Lung (tissue), 12 donors: ENCODE results near the gene NDUFA11. TPM values are rescaled to one million over a fixed set of nuclear protein-coding genes. Genes with fewer than 3 reads are reported as not detected.
A peak's percentile ranks its signal among the peaks of the same experiment; 100 is the strongest.

Experiments
- ATAC-seq: fragments of 200-7000 bp; cut with Tn5 transposase; one replicate; pipeline ENCODE4 v1.9.1; 2020; ENCODE audit warnings: moderate number of reproducible peaks; ENCODE audit not compliant: insufficient read depth, low FRiP score
- DNase-seq, 3 donors: peaks; one replicate each; pipeline ENCODE4 v3.0.0-alpha.2; 2013 to 2017
- H3K27ac ChIP-seq, 2 donors: one replicate each; pipeline ENCODE4 v1.5.1; 2013; ENCODE audit warnings: mild to moderate bottlenecking in 2 of 2, moderate library complexity in 2 of 2, control low read depth in 1 of 2, inconsistent platforms in 1 of 2, low read depth in 1 of 2, low read length in 1 of 2
- H3K27me3 ChIP-seq, 3 donors: one replicate each; pipeline ENCODE4 v1.5.1; 2013; ENCODE audit warnings: low read length in 2 of 3; ENCODE audit not compliant: control insufficient read depth in 3 of 3, insufficient read depth in 3 of 3
- H3K36me3 ChIP-seq, 4 donors: one replicate each; pipeline ENCODE4 v1.5.1; 2013; ENCODE audit warnings: low read length in 4 of 4, mild to moderate bottlenecking in 1 of 4, moderate library complexity in 1 of 4; ENCODE audit not compliant: control insufficient read depth in 4 of 4, insufficient read depth in 4 of 4
- H3K4me1 ChIP-seq, 5 donors: one replicate each; pipeline ENCODE4 v1.5.1; 2013; ENCODE audit warnings: low read length in 5 of 5, mild to moderate bottlenecking in 2 of 5, moderate library complexity in 1 of 5; ENCODE audit not compliant: control insufficient read depth in 5 of 5, insufficient read depth in 5 of 5
- H3K4me3 ChIP-seq: one replicate; pipeline ENCODE4 v1.5.1; 2013; ENCODE audit warnings: mild to moderate bottlenecking, control low read depth, moderate library complexity
- H3K9ac ChIP-seq, 2 donors: one replicate each; pipeline ENCODE4 v1.5.1; 2013; ENCODE audit warnings: low read length in 2 of 2, control low read depth in 1 of 2; ENCODE audit not compliant: insufficient read depth in 1 of 2
- H3K9me3 ChIP-seq, 4 donors: one replicate each; pipeline ENCODE4 v1.5.1; 2013; ENCODE audit warnings: low read length in 3 of 4, mild to moderate bottlenecking in 1 of 4, moderate library complexity in 1 of 4; ENCODE audit not compliant: control insufficient read depth in 4 of 4, insufficient read depth in 3 of 4
- whole genome bisulfite sequencing, 2 donors: extraction: QIAGEN DNeasy Blood & Tissue Kit; methylation state at CpG; one replicate each; pipeline ENCODE4 v1.1.7; 2013; 5-methylcytosine and 5-hydroxymethylcytosine counted together
- polyA plus RNA-seq, 2 donors: library from polyadenylated mRNA; stranded (reverse); fragments of 200-250 nt; gene quantifications; one replicate each; pipeline ENCODE4 v1.2.1, GENCODE V29; 2013
- total RNA-seq, 2 donors: library from RNA; depleted of rRNA in 1 of 2; stranded (reverse); fragments of >200 nt in 1 of 2; gene quantifications; one replicate each; pipeline ENCODE4 v1.2.1, GENCODE V29; 2014 to 2021
- TF ChIP-seq, protein P1 (sequence below): IDR thresholded peaks from 2 replicates; pipeline ENCODE4 v1.5.1; 2012; ENCODE audit warnings: mild to moderate bottlenecking; ENCODE audit errors: control extremely low read depth, extremely low read depth
- donor health status: control.
- donor health status: control.
- donor health status: Bipolar disorder and iron deficiency.
- donor health status: healthy.
- donor health status: DM: yes; HTN: yes; CAD: no.

Gene NDUFA11
- total and polyA plus RNA-seq, 4 donors: 52.5 to 344 (median 278) TPM

DNA sequence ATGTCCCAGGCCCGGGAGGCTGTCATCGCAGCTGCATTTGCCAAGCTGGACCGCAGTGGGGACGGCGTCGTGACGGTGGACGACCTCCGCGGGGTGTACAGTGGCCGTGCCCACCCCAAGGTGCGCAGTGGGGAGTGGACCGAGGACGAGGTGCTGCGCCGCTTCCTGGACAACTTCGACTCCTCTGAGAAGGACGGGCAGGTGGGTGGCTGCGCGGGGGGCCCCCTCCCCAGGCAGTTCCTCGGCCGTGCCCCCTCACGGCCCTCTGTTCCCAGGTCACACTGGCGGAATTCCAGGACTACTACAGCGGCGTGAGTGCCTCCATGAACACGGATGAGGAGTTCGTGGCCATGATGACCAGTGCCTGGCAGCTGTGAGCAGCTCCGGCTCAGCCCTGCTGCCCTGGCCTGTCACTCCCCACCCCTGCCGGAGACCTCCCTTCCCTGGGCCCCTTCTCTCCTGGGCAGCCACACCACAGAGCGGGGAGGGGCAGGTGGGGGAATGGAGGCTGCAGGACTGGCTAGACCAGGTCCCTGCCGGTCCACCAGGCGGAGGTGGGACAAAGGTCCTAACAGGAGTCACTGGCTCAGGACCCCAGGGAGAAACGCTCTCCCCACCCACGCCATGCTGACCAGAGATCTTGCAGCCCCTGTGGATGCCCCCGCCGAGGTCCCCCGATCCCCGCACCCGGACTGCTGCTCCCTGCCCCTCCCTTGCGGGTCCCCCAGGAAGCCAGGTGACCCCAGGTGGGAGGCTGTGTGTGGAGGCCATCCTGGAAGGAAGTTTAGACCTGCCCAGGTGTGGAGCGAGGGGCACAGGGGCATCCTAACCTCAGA, 11.6 kb upstream of the NDUFA11 start:
- peaks cover 0 to 13% (median 4%) of the 10 kb centered on the region in 5 donors for H3K4me1 ChIP-seq
- no peaks in the 10 kb centered on the region for H3K9me3 ChIP-seq
- H3K27me3 ChIP-seq: no peaks in the 10 kb centered on the region
- TF ChIP-seq, protein P1, sequence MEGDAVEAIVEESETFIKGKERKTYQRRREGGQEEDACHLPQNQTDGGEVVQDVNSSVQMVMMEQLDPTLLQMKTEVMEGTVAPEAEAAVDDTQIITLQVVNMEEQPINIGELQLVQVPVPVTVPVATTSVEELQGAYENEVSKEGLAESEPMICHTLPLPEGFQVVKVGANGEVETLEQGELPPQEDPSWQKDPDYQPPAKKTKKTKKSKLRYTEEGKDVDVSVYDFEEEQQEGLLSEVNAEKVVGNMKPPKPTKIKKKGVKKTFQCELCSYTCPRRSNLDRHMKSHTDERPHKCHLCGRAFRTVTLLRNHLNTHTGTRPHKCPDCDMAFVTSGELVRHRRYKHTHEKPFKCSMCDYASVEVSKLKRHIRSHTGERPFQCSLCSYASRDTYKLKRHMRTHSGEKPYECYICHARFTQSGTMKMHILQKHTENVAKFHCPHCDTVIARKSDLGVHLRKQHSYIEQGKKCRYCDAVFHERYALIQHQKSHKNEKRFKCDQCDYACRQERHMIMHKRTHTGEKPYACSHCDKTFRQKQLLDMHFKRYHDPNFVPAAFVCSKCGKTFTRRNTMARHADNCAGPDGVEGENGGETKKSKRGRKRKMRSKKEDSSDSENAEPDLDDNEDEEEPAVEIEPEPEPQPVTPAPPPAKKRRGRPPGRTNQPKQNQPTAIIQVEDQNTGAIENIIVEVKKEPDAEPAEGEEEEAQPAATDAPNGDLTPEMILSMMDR: no peak
- WGBS, 2 donors: 74 to 90% methylated on average over 42 of the region's 42 CpGs
- peak; percentile 50 to 77 (median 73) for DNase-seq
- H3K36me3 ChIP-seq: peaks cover 12 to 41% (median 21%) of the 10 kb centered on the region in 4 donors
- H3K9ac ChIP-seq: peak overlapping the region in 1 of 2 donors; percentile 23
- H3K27ac ChIP-seq: no peak overlapping the region
- H3K4me3 ChIP-seq: no peak overlapping the region
- ATAC-seq: no peak

DNA sequence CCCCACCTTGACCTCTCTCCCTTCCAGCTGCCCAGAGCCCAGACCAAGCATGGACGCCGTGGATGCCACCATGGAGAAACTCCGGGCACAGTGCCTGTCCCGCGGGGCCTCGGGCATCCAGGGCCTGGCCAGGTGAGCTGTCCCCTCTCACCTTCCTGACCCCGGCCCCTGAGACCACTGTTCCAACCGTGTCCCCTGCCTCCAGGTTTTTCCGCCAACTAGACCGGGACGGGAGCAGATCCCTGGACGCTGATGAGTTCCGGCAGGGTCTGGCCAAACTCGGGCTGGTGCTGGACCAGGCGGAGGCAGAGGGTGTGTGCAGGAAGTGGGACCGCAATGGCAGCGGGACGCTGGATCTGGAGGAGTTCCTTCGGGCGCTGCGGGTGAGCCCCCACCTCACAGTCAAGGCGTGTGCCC, 10.8 kb upstream of the NDUFA11 start:
- 71 to 84% methylated on average over 22 of the region's 22 CpGs for WGBS, 2 donors
- TF ChIP-seq, protein P1: no peak
- no peak overlapping the region for H3K4me3 ChIP-seq
- H3K36me3 ChIP-seq: peaks cover 8 to 40% (median 19%) of the 10 kb centered on the region in 4 donors
- ATAC-seq (no peak), DNase-seq (no peak)
- peaks cover 0 to 13% (median 4%) of the 10 kb centered on the region in 5 donors for H3K4me1 ChIP-seq
- H3K27ac ChIP-seq: peak overlapping the region; percentile 22 to 71
- no peak overlapping the region for H3K9ac ChIP-seq
- H3K27me3 ChIP-seq: no peaks in the 10 kb centered on the region
- H3K9me3 ChIP-seq: no peaks in the 10 kb centered on the region

DNA sequence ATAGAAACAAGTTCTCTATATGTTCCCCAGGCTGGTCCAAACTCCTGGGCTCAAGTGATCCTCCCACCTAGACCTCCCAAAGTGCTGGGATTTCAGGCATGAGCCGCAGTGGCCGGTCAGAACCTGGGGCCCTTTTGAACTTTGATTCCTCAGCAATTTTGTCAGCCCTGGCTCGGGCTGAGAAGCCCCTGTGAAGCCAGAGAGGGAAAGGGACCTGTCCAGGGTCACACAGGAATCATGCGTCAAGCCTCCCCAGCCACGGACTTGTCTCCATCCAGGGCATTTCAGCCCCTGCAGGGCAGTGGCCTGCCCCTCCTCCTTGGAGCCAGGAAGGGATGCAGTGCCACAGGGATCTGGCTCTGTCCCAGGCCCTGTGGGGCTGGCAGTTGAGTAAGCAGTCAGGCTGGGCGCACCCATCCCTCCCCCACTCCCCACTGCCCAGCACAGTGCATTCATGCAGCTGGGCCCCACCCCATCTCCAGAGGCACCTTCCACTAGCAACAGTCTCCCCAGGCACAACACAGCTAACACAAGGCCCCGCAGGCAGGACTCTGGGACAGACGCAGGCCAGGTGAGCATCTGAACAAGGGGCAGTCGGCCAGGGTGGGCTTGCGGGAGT, 10.3 kb upstream of the NDUFA11 start, which contains the start of gene CAPS:
TSS of gene CAPS (plus strand) at position 516 of the 619 bp plus-strand sequence. CDS start 153 bp downstream, outside the sequence.
- no peak within 1 kb of the TSS for H3K4me3 ChIP-seq
- peak; percentile 48 for ATAC-seq
- H3K36me3 ChIP-seq: peaks cover 5 to 37% (median 19%) of the 10 kb centered on the region in 4 donors

More for the DNA sequence above, 10.3 kb upstream of the NDUFA11 start, which contains the start of gene CAPS:
- TF ChIP-seq, protein P1: no peak
- Histone ChIP-seq H3K9ac (no peak within 1 kb of the TSS), H3K27ac (peak within 1 kb of the TSS; percentile 22 to 71), H3K27me3 (no peaks in the 10 kb centered on the region), H3K9me3 (no peaks in the 10 kb centered on the region), H3K4me1 (peaks cover 0 to 13% (median 4%) of the 10 kb centered on the region in 5 donors)
- 73 to 86% methylated on average over 10 of the region's 10 CpGs for whole genome bisulfite sequencing, 2 donors
- DNase-seq: peak in 1 of 3 donors; percentile 38
